ENCODE results near the gene MAGI2. TPM values are rescaled to one million over a fixed set of nuclear protein-coding genes. Genes with fewer than 3 reads are reported as not detected.

Gene MAGI2
- total and polyA plus RNA-seq, 9 donors, result 7.1 to 20.4 (median 18.7) TPM

- Histone ChIP-seq H3K27me3 (no peaks in the 10 kb centered on the region), H3K4me1 (ENCODE audit: insufficient read depth) (no peaks in the 10 kb centered on the region), H3K27ac (no peak overlapping the region), H3K36me3 (no peaks in the 10 kb centered on the region), H3K4me3 (no peak overlapping the region), H3K9me3 (no peaks in the 10 kb centered on the region)
- intact Hi-C loops (cut with DNase I), result no loop called here
- no peak for TF ChIP-seq EP300 (IDR thresholded peaks at IDR 0.05)
- no peak for TF ChIP-seq POLR2A (IDR thresholded peaks at IDR 0.05)
- TF ChIP-seq, protein P1, sequence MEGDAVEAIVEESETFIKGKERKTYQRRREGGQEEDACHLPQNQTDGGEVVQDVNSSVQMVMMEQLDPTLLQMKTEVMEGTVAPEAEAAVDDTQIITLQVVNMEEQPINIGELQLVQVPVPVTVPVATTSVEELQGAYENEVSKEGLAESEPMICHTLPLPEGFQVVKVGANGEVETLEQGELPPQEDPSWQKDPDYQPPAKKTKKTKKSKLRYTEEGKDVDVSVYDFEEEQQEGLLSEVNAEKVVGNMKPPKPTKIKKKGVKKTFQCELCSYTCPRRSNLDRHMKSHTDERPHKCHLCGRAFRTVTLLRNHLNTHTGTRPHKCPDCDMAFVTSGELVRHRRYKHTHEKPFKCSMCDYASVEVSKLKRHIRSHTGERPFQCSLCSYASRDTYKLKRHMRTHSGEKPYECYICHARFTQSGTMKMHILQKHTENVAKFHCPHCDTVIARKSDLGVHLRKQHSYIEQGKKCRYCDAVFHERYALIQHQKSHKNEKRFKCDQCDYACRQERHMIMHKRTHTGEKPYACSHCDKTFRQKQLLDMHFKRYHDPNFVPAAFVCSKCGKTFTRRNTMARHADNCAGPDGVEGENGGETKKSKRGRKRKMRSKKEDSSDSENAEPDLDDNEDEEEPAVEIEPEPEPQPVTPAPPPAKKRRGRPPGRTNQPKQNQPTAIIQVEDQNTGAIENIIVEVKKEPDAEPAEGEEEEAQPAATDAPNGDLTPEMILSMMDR (IDR thresholded peaks at IDR 0.05), result no peak
- 82 to 87% (median 85%) methylated on average over 3 of the region's 3 CpGs for WGBS, 3 donors
- no peak for DNase-seq
Measured at GRCh38 chr7:78047800-78048199, 1405.7 kb downstream of the MAGI2 start.

- no peaks in the 10 kb centered on the region for H3K27me3 ChIP-seq
- H3K27ac ChIP-seq, result no peak overlapping the region
- no peaks in the 10 kb centered on the region for H3K9me3 ChIP-seq
- no peaks in the 10 kb centered on the region for H3K4me1 ChIP-seq (ENCODE audit: insufficient read depth)
- intact Hi-C loops (cut with DNase I), result no loop called here
- no peak for DNase-seq
- WGBS, 3 donors, result 90 to 93% (median 92%) methylated on average over 2 of the region's 2 CpGs
- TF ChIP-seq POLR2A (IDR thresholded peaks at IDR 0.05), result no peak
- TF ChIP-seq EP300 (IDR thresholded peaks at IDR 0.05), result no peak
- TF ChIP-seq, protein P1 (IDR thresholded peaks at IDR 0.05), result no peak
- H3K4me3 ChIP-seq, result no peak overlapping the region
- H3K36me3 ChIP-seq, result no peaks in the 10 kb centered on the region
Measured at GRCh38 chr7:78043159-78043558, 1410.3 kb downstream of the MAGI2 start.

DNA sequence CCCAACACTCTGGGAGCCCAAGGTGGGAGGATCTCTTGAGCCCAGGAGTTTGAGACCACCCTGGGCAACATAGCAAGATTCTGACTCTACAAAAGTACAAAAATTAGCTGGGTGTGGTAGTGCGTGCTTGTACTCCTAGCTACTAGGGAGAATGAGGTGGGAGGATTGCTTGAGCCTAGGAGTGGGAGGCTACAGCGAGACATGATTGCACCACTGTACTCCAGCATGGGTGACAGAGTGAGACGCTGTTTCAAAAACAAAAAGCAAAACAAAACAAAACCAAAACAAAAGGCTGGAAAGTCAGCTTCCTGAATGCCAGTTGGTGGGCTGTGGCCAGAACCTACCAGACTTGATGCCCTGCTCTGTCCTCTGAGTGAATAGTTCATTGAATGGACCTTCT, 1412.0 kb downstream of the MAGI2 start:
- Histone ChIP-seq H3K4me3 (no peak overlapping the region), H3K27ac (no peak overlapping the region), H3K27me3 (no peaks in the 10 kb centered on the region), H3K4me1 (ENCODE audit: insufficient read depth) (no peaks in the 10 kb centered on the region), H3K9me3 (no peaks in the 10 kb centered on the region), H3K36me3 (no peaks in the 10 kb centered on the region)
- WGBS, 3 donors, result 73 to 89% (median 81%) methylated on average over 3 of the region's 3 CpGs
- intact Hi-C loops (cut with DNase I), result no loop called here
- TF ChIP-seq, protein P1 (IDR thresholded peaks at IDR 0.05), result no peak
- TF ChIP-seq EP300 (IDR thresholded peaks at IDR 0.05), result no peak
- no peak for TF ChIP-seq POLR2A (IDR thresholded peaks at IDR 0.05)
- DNase-seq, result no peak

DNA sequence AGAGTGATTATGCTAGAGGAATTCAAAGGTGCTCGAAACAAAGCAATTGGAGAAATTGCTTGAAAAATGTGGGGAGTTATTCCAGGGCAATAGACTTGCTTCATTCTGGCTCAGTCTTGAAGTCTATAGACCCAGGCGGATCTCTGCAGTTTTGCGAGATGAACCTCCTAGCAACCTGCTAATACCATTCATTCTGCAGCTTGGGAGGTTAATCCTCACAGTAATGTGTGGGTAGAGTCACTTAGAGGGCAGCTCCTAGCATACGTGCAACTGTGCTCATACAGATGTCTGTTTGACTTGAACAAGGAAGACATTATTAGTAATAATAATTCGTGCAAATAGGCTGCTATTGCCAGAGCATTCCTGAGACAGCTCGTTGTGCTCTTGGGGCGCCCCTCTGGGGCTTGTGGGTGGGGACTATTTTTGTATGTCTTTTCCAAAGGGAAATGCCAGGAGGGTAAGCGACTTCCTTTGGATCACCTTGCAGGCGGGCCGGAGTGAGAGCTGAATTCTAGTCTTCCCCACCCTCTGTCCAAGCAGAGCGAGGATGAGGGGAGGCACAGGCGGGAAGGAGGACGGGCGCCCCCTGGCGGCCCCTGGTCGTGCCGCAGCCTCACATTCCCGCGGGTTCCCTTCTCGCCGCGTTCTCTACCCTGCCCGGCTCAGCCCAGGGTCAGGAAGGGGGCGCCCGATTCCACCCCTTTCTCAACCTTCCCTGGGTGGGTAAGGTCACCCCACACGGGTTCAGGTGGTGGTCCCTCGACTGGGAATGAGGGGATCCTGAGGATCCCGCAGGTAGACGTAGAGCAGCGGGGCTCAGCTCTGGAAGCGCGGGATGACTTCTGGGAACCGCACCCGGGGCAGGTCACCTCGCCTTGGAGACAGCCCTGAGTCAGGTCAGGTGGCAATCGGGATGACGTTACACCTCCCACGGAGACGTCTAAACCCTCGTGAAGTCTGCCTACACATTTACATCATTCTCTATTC, 1413.4 kb downstream of the MAGI2 start:
- no peak overlapping the region for H3K27ac ChIP-seq
- no peak for TF ChIP-seq EP300 (IDR thresholded peaks at IDR 0.05)
- no peak for TF ChIP-seq POLR2A (IDR thresholded peaks at IDR 0.05)
- TF ChIP-seq, protein P1 (IDR thresholded peaks at IDR 0.05), result no peak
- no peak overlapping the region for H3K4me3 ChIP-seq
- no peaks in the 10 kb centered on the region for H3K27me3 ChIP-seq
- H3K36me3 ChIP-seq, result no peaks in the 10 kb centered on the region
- WGBS, 3 donors, result 62 to 71% (median 65%) methylated on average over 40 of the region's 40 CpGs
- intact Hi-C loops (cut with DNase I), result no loop called here
- H3K9me3 ChIP-seq, result no peaks in the 10 kb centered on the region
- no peaks in the 10 kb centered on the region for H3K4me1 ChIP-seq (ENCODE audit: insufficient read depth)
- no peak for DNase-seq

Data from ovary (tissue), 9 donors.